Effector memory CD8-positive, alpha-beta T cell (primary cell): ENCODE measurements around the gene PRL.

Experiments
- ATAC-seq: fragments of 150-1000 bp; cut with Tn5 transposase; replicated peaks from 2 replicates; pipeline ENCODE4 v1.10.0; 2021; ENCODE audit warnings: mild to moderate bottlenecking, moderate library complexity
- DNase-seq, 3 experiments: peaks; one replicate each; pipeline ENCODE4 v3.0.0; 2021
- H3K27ac Mint-ChIP-seq, 2 donors: one replicate each; pipeline ENCODE4 v1.8.0; 2022; ENCODE audit warnings: mild to moderate bottlenecking in 2 of 2, mixed read lengths in 2 of 2, moderate library complexity in 2 of 2
- H3K27me3 Mint-ChIP-seq, 2 donors: one replicate each; pipeline ENCODE4 v1.8.0; 2022; ENCODE audit warnings: mixed read lengths in 2 of 2
- H3K36me3 Mint-ChIP-seq: one replicate; pipeline ENCODE4 v1.8.0; 2022; ENCODE audit warnings: mild to moderate bottlenecking, moderate library complexity, mixed read lengths; ENCODE audit not compliant: insufficient read depth
- H3K4me1 Mint-ChIP-seq, 2 donors: one replicate each; pipeline ENCODE4 v1.8.0; 2022; ENCODE audit warnings: low read depth in 2 of 2, mixed read lengths in 2 of 2
- H3K4me3 Mint-ChIP-seq, 2 donors: one replicate each; pipeline ENCODE4 v1.8.0; 2022; ENCODE audit warnings: mild to moderate bottlenecking in 2 of 2, mixed read lengths in 2 of 2, moderate library complexity in 2 of 2
- H3K9me3 Mint-ChIP-seq, 2 donors: one replicate each; pipeline ENCODE4 v1.8.0; 2022; ENCODE audit warnings: mixed read lengths in 2 of 2

The PRL gene

GRCh38 chr6:22238861-22239260 lies 58.0 kb downstream of the PRL start:
- Mint-ChIP-seq H3K36me3 (no peaks in the 10 kb centered on the region), H3K27me3 (no peaks in the 10 kb centered on the region), H3K27ac (no peak overlapping the region), H3K4me3 (no peak overlapping the region), H3K9me3 (peaks cover 4 to 17% of the 10 kb centered on the region in 2 donors), H3K4me1 (no peaks in the 10 kb centered on the region)
- ATAC-seq (no peak), DNase-seq (no peak)

- ATAC-seq (no peak), DNase-seq (no peak)
- Mint-ChIP-seq H3K4me3 (no peak overlapping the region), H3K27ac (no peak overlapping the region), H3K27me3 (no peaks in the 10 kb centered on the region), H3K36me3 (no peaks in the 10 kb centered on the region), H3K9me3 (peaks cover 4 to 11% of the 10 kb centered on the region in 2 donors), H3K4me1 (no peaks in the 10 kb centered on the region)
Measured at GRCh38 chr6:22237526-22237925, 59.3 kb downstream of the PRL start.
